Measurements from ENCODE around the gene DST.

GRCh38 chr6:56435754-56436153, 206.9 kb downstream of the DST start:
- TF ChIP-seq EZH2 (IDR thresholded peaks at IDR 0.05; ENCODE audit: borderline replicate concordance, low read depth, low read length, poor library complexity, severe bottlenecking) (no peak), CTCF (conservative IDR thresholded peaks at IDR 0.05; ENCODE audit: low read depth, low read length) (no peak)
